RWPE1 (cell line): Measurements from ENCODE around the gene NFIA.

Experiments
- CTCF ChIA-PET: fragments of 350-600 bp; sonication (Branson Sonifier 250); formaldehyde crosslinking; extraction: SDS; loops from one replicate; lab custom pipeline; 2021; lab: Yijun Ruan, JAX
- POLR2A ChIA-PET: fragments of 400-600 bp; formaldehyde crosslinking; extraction: SDS; loops from one replicate; lab custom pipeline; 2020; ENCODE audit warnings: antibody characterized with exemption; ENCODE audit not compliant: low non-redundant PET; lab: Yijun Ruan, JAX
- DNase-seq: peaks from one replicate; pipeline ENCODE4 v3.0.0; 2012; ENCODE audit warnings: low spot score
- H3K27ac ChIP-seq: fragments of 450-650 bp; 2 replicates; pipeline ENCODE4 v1.5.1; 2017
- CTCF ChIP-seq: fragments of 450-650 bp; conservative IDR thresholded peaks from 2 replicates; pipeline ENCODE4 v1.5.1; 2017; ENCODE audit warnings: low read depth, mild to moderate bottlenecking

Gene NFIA

GRCh38 chr1:61098906-61099437 lies 16.6 kb downstream of the NFIA start:
- ChIA-PET POLR2A (no interaction called here), CTCF (interaction anchor here (0.7 kb wide), 1 partner anchor 332 kb away, joined by 5 read pairs; no protein-coding TSS in a partner anchor)
- DNase-seq, result no peak
- no peak overlapping the region for H3K27ac ChIP-seq
- TF ChIP-seq CTCF, result no peak

- POLR2A ChIA-PET, result no interaction called here
Observed at GRCh38 chr1:61100578-61100977, 18.2 kb downstream of the NFIA start.

GRCh38 chr1:61101536-61101935 lies 19.2 kb downstream of the NFIA start:
- TF ChIP-seq CTCF, result no peak
- POLR2A ChIA-PET, result interaction anchor here (0.6 kb wide), 1 partner anchor 15 kb away, joined by 3 read pairs; no protein-coding TSS in a partner anchor
- CTCF ChIA-PET, result no interaction called here
- H3K27ac ChIP-seq, result no peak overlapping the region
- DNase-seq, result no peak

More at GRCh38 chr1:61100578-61100977, 18.2 kb downstream of the NFIA start:
- CTCF ChIA-PET, result interaction anchor here (0.6 kb wide), 1 partner anchor 92 kb away, joined by 3 read pairs; no protein-coding TSS in a partner anchor
- DNase-seq, result no peak
- H3K27ac ChIP-seq, result no peak overlapping the region
- no peak for TF ChIP-seq CTCF

GRCh38 chr1:61102041-61102440 lies 19.7 kb downstream of the NFIA start:
- no peak for DNase-seq
- CTCF ChIA-PET, result no interaction called here
- POLR2A ChIA-PET, result no interaction called here
- TF ChIP-seq CTCF, result no peak
- H3K27ac ChIP-seq, result no peak overlapping the region

- POLR2A ChIA-PET, result no interaction called here
- no peak for DNase-seq
- no peak for TF ChIP-seq CTCF
- CTCF ChIA-PET, result no interaction called here
- no peak overlapping the region for H3K27ac ChIP-seq
Observed at GRCh38 chr1:61102621-61103020, 20.3 kb downstream of the NFIA start.

- no peak overlapping the region for H3K27ac ChIP-seq
- no peak for TF ChIP-seq CTCF
- no peak for DNase-seq
- CTCF ChIA-PET, result interaction anchor here (0.7 kb wide), 1 partner anchor 48 kb away, joined by 3 read pairs; no protein-coding TSS in a partner anchor
- POLR2A ChIA-PET, result no interaction called here
Observed at GRCh38 chr1:61104220-61104671, 21.9 kb downstream of the NFIA start.
